HEK293 (cell line): Measurements from ENCODE around the gene PHF10.

Experiments
- GFI1B ChIP-seq: fragments of 450-650 bp; formaldehyde crosslinking; IDR thresholded peaks from 2 replicates; pipeline ENCODE4 v1.5.1; 2016; ENCODE audit warnings: missing biosample characterization, missing genetic modification characterization
- REPIN1 ChIP-seq: fragments of 450-650 bp; formaldehyde crosslinking; IDR thresholded peaks from 2 replicates; pipeline ENCODE4 v1.5.1; 2017; ENCODE audit warnings: missing biosample characterization, missing genetic modification characterization, low read depth
- YY1 ChIP-seq: fragments of 450-650 bp; formaldehyde crosslinking; IDR thresholded peaks from 2 replicates; pipeline ENCODE4 v1.5.1; 2018; ENCODE audit warnings: missing biosample characterization, missing genetic modification characterization
- ZBTB10 ChIP-seq: fragments of 450-650 bp; formaldehyde crosslinking; IDR thresholded peaks from 2 replicates; pipeline ENCODE4 v1.5.1; 2016; ENCODE audit warnings: missing biosample characterization, missing genetic modification characterization
- ZEB2 ChIP-seq: fragments of 450-650 bp; formaldehyde crosslinking; IDR thresholded peaks from 2 replicates; pipeline ENCODE4 v1.5.1; 2016; ENCODE audit warnings: missing biosample characterization, missing genetic modification characterization
- ZFP3 ChIP-seq: fragments of 450-650 bp; formaldehyde crosslinking; IDR thresholded peaks from 2 replicates; pipeline ENCODE4 v1.5.1; 2016; ENCODE audit warnings: low read depth, missing biosample characterization, missing genetic modification characterization
- ZNF239 ChIP-seq: fragments of 450-650 bp; formaldehyde crosslinking; IDR thresholded peaks from 2 replicates; pipeline ENCODE4 v1.5.1; 2016; ENCODE audit warnings: missing biosample characterization, missing genetic modification characterization
- ZNF274 ChIP-seq, 2 experiments: fragments of 200-500 bp in 1 of 2; fragments of 450-650 bp in 1 of 2; sonication (Bioruptor generic) in 1 of 2; formaldehyde crosslinking in 1 of 2; IDR thresholded peaks; 2 replicates each; pipeline versions ENCODE4 v1.5.1 to v1.6.1; 2014 to 2016; ENCODE audit warnings: borderline replicate concordance in 1 of 2, inconsistent platforms in 1 of 2, low read length in 1 of 2, missing biosample characterization in 1 of 2, missing genetic modification characterization in 1 of 2
- ZNF433 ChIP-seq: fragments of 450-650 bp; formaldehyde crosslinking; IDR thresholded peaks from 2 replicates; pipeline ENCODE4 v1.5.1; 2016; ENCODE audit warnings: missing biosample characterization, missing genetic modification characterization, low read depth
- ZNF530 ChIP-seq: fragments of 450-650 bp; formaldehyde crosslinking; IDR thresholded peaks from 2 replicates; pipeline ENCODE4 v1.5.1; 2016; ENCODE audit warnings: low read depth, missing biosample characterization, missing genetic modification characterization
- ZNF621 ChIP-seq: fragments of 450-650 bp; formaldehyde crosslinking; IDR thresholded peaks from 2 replicates; pipeline ENCODE4 v1.5.1; 2017; ENCODE audit warnings: missing biosample characterization, missing genetic modification characterization
- ZNF658 ChIP-seq: fragments of 450-650 bp; formaldehyde crosslinking; IDR thresholded peaks from 2 replicates; pipeline ENCODE4; 2016; ENCODE audit warnings: missing biosample characterization, missing genetic modification characterization
- TF ChIP-seq, protein P1 (sequence below): fragments of 450-650 bp; formaldehyde crosslinking; IDR thresholded peaks from 2 replicates; pipeline ENCODE4 v1.5.1; 2016; ENCODE audit warnings: missing biosample characterization, missing genetic modification characterization
- TF ChIP-seq, protein P2 (sequence below): fragments of 450-650 bp; formaldehyde crosslinking; IDR thresholded peaks from 2 replicates; pipeline ENCODE4 v1.5.1; 2016; ENCODE audit warnings: missing biosample characterization, missing genetic modification characterization

DNA sequence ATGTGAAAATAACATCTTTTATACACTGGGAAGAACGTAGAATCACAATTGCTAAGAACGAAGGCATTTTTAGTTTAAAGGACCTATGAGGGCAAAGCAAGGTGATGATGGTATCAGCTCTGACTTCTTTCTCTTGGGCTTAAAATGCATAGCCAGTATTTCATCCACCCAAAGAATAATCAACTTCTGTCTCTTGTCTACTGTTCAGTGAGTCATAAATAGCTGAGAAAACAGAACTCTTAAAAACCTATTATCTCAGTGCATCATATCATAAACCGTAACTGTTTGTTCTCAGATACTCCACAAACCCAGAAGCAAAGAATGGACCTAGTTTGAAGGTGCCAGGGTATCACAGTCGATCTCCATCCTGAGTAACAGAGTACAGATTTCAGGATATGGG is 5.2 kb downstream of the PHF10 start:
- TF ChIP-seq, protein P1, sequence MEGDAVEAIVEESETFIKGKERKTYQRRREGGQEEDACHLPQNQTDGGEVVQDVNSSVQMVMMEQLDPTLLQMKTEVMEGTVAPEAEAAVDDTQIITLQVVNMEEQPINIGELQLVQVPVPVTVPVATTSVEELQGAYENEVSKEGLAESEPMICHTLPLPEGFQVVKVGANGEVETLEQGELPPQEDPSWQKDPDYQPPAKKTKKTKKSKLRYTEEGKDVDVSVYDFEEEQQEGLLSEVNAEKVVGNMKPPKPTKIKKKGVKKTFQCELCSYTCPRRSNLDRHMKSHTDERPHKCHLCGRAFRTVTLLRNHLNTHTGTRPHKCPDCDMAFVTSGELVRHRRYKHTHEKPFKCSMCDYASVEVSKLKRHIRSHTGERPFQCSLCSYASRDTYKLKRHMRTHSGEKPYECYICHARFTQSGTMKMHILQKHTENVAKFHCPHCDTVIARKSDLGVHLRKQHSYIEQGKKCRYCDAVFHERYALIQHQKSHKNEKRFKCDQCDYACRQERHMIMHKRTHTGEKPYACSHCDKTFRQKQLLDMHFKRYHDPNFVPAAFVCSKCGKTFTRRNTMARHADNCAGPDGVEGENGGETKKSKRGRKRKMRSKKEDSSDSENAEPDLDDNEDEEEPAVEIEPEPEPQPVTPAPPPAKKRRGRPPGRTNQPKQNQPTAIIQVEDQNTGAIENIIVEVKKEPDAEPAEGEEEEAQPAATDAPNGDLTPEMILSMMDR (tag by site-specific recombination), result no peak
- TF ChIP-seq ZFP3 (tag by site-specific recombination) (no peak), ZEB2 (tag by site-specific recombination) (no peak), ZBTB10 (no peak), ZNF433 (no peak), YY1 (tag by site-specific recombination) (no peak), ZNF274 (IDR thresholded peaks at IDR 0.05; ENCODE audit: low read length) (no peak), ZNF274 (tag by site-specific recombination; IDR thresholded peaks at IDR 0.05; ENCODE audit: borderline replicate concordance) (no peak), ZNF530 (no peak), ZNF621 (no peak), REPIN1 (tag by site-specific recombination) (no peak), ZNF239 (tag by site-specific recombination) (no peak), ZNF658 (tag by site-specific recombination) (no peak), GFI1B (no peak)
- TF ChIP-seq, protein P2, sequence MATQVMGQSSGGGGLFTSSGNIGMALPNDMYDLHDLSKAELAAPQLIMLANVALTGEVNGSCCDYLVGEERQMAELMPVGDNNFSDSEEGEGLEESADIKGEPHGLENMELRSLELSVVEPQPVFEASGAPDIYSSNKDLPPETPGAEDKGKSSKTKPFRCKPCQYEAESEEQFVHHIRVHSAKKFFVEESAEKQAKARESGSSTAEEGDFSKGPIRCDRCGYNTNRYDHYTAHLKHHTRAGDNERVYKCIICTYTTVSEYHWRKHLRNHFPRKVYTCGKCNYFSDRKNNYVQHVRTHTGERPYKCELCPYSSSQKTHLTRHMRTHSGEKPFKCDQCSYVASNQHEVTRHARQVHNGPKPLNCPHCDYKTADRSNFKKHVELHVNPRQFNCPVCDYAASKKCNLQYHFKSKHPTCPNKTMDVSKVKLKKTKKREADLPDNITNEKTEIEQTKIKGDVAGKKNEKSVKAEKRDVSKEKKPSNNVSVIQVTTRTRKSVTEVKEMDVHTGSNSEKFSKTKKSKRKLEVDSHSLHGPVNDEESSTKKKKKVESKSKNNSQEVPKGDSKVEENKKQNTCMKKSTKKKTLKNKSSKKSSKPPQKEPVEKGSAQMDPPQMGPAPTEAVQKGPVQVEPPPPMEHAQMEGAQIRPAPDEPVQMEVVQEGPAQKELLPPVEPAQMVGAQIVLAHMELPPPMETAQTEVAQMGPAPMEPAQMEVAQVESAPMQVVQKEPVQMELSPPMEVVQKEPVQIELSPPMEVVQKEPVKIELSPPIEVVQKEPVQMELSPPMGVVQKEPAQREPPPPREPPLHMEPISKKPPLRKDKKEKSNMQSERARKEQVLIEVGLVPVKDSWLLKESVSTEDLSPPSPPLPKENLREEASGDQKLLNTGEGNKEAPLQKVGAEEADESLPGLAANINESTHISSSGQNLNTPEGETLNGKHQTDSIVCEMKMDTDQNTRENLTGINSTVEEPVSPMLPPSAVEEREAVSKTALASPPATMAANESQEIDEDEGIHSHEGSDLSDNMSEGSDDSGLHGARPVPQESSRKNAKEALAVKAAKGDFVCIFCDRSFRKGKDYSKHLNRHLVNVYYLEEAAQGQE (tag by site-specific recombination), result no peak
